Measurements from ENCODE around the gene LDLRAD3. TPM values are rescaled to one million over a fixed set of nuclear protein-coding genes. Genes with fewer than 3 reads are reported as not detected.

The LDLRAD3 gene
- total RNA-seq, 1 experiment from 2014 or later: not detected

DNA sequence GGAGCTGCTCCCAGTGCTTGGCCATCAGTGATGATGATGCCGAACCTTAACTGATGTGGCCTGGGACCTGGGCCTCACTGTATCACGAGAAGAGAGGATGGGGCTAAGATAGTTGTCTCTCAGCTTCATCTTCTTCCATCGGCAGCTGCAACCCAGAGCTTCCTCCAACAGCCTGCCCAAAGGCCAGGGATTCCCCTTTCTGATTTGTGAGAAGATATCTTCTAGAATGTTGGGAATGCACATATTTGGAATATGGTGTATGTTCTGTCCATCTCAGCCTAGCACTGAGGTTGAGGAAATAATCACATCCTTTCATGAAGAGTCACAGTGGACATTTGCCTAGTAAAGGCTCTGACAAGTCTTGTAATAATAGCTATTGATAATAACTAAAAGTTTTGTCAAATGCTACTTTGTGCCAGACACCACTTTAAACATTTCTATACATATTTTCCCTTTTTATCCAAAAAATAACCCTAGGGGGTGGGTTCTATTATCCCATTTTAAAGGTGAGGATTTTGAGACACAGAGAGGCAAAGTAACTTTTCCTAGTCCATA lies 272.3 kb downstream of the LDLRAD3 start:
- no peaks in the 10 kb centered on the region for H3K9me2 ChIP-seq (replicated peaks; ENCODE audit: insufficient read depth, low read length)
- H3K79me2 ChIP-seq (ENCODE audit: low read length): no peaks in the 10 kb centered on the region
- no peak overlapping the region for H3K27ac ChIP-seq (ENCODE audit: low read length)
- H3K4me1 ChIP-seq (ENCODE audit: low read length): no peaks in the 10 kb centered on the region
- H3K36me3 ChIP-seq (ENCODE audit: insufficient read depth, low read length): peaks cover 6% of the 10 kb centered on the region; the same call in 1 of the 2 replicates
- no peak overlapping the region for H3K9ac ChIP-seq (ENCODE audit: low read length)
- no peak overlapping the region for H3K4me3 ChIP-seq (ENCODE audit: low read length)
- H2AFZ ChIP-seq (ENCODE audit: low read length): no peak overlapping the region
- peaks cover 10% of the 10 kb centered on the region for H3K9me3 ChIP-seq (ENCODE audit: low read length)
- 0 out of 2 replicates have a peak, but pooled peaks cover 7% of the 10 kb centered on the region for H3K27me3 ChIP-seq (ENCODE audit: low read length)
- H4K20me1 ChIP-seq (ENCODE audit: insufficient read depth, low read depth, low read length): no peaks in the 10 kb centered on the region
- DNase-seq: no peak
- H3K4me2 ChIP-seq (ENCODE audit: low read depth, low read length, poor library complexity, severe bottlenecking): no peak overlapping the region

DNA sequence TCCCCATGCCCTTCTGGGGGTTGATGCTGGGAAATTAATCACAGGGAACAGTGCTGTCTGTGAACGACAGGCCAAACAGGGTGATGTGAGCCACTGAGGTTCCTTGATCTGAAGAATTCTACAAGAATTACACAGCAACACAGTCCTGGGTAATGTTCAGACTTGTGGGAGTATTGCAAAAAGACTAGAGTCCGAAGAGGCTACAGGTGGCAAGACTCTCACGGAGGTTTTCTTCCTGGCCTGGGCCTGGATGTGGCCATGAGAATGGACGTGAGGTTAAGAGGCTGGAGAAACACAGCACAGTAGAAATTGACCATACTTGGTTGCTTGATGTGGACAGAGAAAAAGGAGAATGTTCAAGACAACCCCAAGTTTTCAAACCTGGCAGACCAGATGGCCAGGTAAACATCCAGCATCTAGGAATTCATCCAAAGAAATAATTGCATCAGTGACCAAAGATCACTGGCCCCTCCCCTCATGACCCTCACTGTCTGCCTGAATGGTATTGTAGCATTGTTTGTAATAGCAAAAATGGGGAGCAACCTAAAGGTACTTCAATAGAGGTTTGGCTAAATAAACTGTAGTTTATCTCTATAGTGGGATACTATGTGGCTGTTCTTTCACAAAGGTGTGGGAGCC lies 274.5 kb downstream of the LDLRAD3 start:
- H2AFZ ChIP-seq (ENCODE audit: low read length): no peak overlapping the region
- no peak for DNase-seq
- peaks cover 10% of the 10 kb centered on the region for H3K9me3 ChIP-seq (ENCODE audit: low read length)
- H3K27me3 ChIP-seq (ENCODE audit: low read length): 0 out of 2 replicates have a peak, but pooled peaks cover 7% of the 10 kb centered on the region
- peaks cover 3% of the 10 kb centered on the region; the same call in 1 of the 2 replicates for H3K4me1 ChIP-seq (ENCODE audit: low read length)
- H3K4me3 ChIP-seq (ENCODE audit: low read length): no peak overlapping the region
- no peak overlapping the region for H3K4me2 ChIP-seq (ENCODE audit: low read depth, low read length, poor library complexity, severe bottlenecking)
- no peaks in the 10 kb centered on the region for H4K20me1 ChIP-seq (ENCODE audit: insufficient read depth, low read depth, low read length)
- peaks cover 6% of the 10 kb centered on the region; the same call in 1 of the 2 replicates for H3K36me3 ChIP-seq (ENCODE audit: insufficient read depth, low read length)
- H3K79me2 ChIP-seq (ENCODE audit: low read length): no peaks in the 10 kb centered on the region
- H3K9ac ChIP-seq (ENCODE audit: low read length): no peak overlapping the region
- no peaks in the 10 kb centered on the region for H3K9me2 ChIP-seq (replicated peaks; ENCODE audit: insufficient read depth, low read length)
- no peak overlapping the region for H3K27ac ChIP-seq (ENCODE audit: low read length)

DNA sequence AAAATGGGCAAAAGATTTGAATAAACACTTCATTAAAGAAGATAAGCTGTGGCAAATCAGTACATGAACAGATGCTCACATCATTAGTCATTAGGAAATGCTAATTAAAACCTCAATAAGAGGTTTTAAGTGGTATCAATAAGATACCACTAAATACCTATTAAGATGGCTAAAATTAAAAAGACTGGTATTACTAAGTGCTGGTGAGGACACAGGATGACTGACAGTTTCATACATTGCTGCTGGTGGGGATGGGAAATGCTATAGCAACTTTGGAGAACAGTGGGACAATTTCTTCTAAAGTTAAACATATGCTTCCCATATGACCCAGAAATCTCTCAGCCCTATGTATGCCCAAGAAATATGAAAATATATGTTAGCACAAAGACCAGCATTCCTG lies 276.1 kb downstream of the LDLRAD3 start:
- H3K4me1 ChIP-seq (ENCODE audit: low read length): peaks cover 3% of the 10 kb centered on the region; the same call in 1 of the 2 replicates
- peaks cover 10% of the 10 kb centered on the region for H3K9me3 ChIP-seq (ENCODE audit: low read length)
- H3K27ac ChIP-seq (ENCODE audit: low read length): no peak overlapping the region
- no peaks in the 10 kb centered on the region for H4K20me1 ChIP-seq (ENCODE audit: insufficient read depth, low read depth, low read length)
- no peak overlapping the region for H3K4me3 ChIP-seq (ENCODE audit: low read length)
- no peaks in the 10 kb centered on the region for H3K79me2 ChIP-seq (ENCODE audit: low read length)
- H3K9ac ChIP-seq (ENCODE audit: low read length): no peak overlapping the region
- no peak for DNase-seq
- H3K4me2 ChIP-seq (ENCODE audit: low read depth, low read length, poor library complexity, severe bottlenecking): no peak overlapping the region
- H2AFZ ChIP-seq (ENCODE audit: low read length): no peak overlapping the region
- peaks cover 6% of the 10 kb centered on the region; the same call in 1 of the 2 replicates for H3K36me3 ChIP-seq (ENCODE audit: insufficient read depth, low read length)
- 0 out of 2 replicates have a peak, but pooled peaks cover 7% of the 10 kb centered on the region for H3K27me3 ChIP-seq (ENCODE audit: low read length)
- H3K9me2 ChIP-seq (replicated peaks; ENCODE audit: insufficient read depth, low read length): no peaks in the 10 kb centered on the region

- Histone ChIP-seq H3K9me2 (replicated peaks; ENCODE audit: insufficient read depth, low read length) (no peaks in the 10 kb centered on the region), H4K20me1 (ENCODE audit: insufficient read depth, low read depth, low read length) (no peaks in the 10 kb centered on the region), H3K4me2 (ENCODE audit: low read depth, low read length, poor library complexity, severe bottlenecking) (no peak overlapping the region), H2AFZ (ENCODE audit: low read length) (no peak overlapping the region), H3K27ac (ENCODE audit: low read length) (no peak overlapping the region), H3K36me3 (ENCODE audit: insufficient read depth, low read length) (peaks cover 6% of the 10 kb centered on the region; the same call in 1 of the 2 replicates), H3K4me3 (ENCODE audit: low read length) (no peak overlapping the region), H3K27me3 (ENCODE audit: low read length) (0 out of 2 replicates have a peak, but pooled peaks cover 7% of the 10 kb centered on the region), H3K4me1 (ENCODE audit: low read length) (peaks cover 3% of the 10 kb centered on the region; the same call in 1 of the 2 replicates), H3K79me2 (ENCODE audit: low read length) (no peaks in the 10 kb centered on the region), H3K9ac (ENCODE audit: low read length) (no peak overlapping the region), H3K9me3 (ENCODE audit: low read length) (peaks cover 10% of the 10 kb centered on the region)
- no peak for DNase-seq
These were observed 279.2 kb downstream of the LDLRAD3 start for GRCh38 chr11:36222831-36223635.

GRCh38 chr11:36224209-36224882 lies 280.5 kb downstream of the LDLRAD3 start:
- H3K4me3 ChIP-seq (ENCODE audit: low read length): no peak overlapping the region
- H3K27ac ChIP-seq (ENCODE audit: low read length): no peak overlapping the region
- 0 out of 2 replicates have a peak overlapping the region, but pooled peaks have one; percentile 54 for H2AFZ ChIP-seq (ENCODE audit: low read length)
- peaks cover 10% of the 10 kb centered on the region for H3K9me3 ChIP-seq (ENCODE audit: low read length)
- H3K79me2 ChIP-seq (ENCODE audit: low read length): no peaks in the 10 kb centered on the region
- no peak overlapping the region for H3K4me2 ChIP-seq (ENCODE audit: low read depth, low read length, poor library complexity, severe bottlenecking)
- peaks cover 6% of the 10 kb centered on the region; the same call in 1 of the 2 replicates for H3K36me3 ChIP-seq (ENCODE audit: insufficient read depth, low read length)
- H3K9ac ChIP-seq (ENCODE audit: low read length): no peak overlapping the region
- no peaks in the 10 kb centered on the region for H3K9me2 ChIP-seq (replicated peaks; ENCODE audit: insufficient read depth, low read length)
- no peak for DNase-seq
- 0 out of 2 replicates have a peak, but pooled peaks cover 7% of the 10 kb centered on the region for H3K27me3 ChIP-seq (ENCODE audit: low read length)
- H3K4me1 ChIP-seq (ENCODE audit: low read length): peaks cover 3% of the 10 kb centered on the region; the same call in 1 of the 2 replicates
- no peaks in the 10 kb centered on the region for H4K20me1 ChIP-seq (ENCODE audit: insufficient read depth, low read depth, low read length)

DNA sequence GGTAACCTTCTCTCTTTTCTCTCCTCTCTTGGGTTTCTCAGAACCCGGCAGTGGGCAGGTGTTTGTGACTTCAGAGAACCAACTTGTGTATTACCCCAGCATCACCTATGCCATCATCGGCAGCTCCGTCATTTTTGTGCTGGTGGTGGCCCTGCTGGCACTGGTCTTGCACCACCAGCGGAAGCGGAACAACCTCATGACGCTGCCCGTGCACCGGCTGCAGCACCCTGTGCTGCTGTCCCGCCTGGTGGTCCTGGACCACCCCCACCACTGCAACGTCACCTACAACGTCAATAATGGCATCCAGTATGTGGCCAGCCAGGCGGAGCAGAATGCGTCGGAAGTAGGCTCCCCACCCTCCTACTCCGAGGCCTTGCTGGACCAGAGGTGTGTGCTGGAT lies 283.2 kb downstream of the LDLRAD3 start:
- no peaks in the 10 kb centered on the region for H3K9me2 ChIP-seq (replicated peaks; ENCODE audit: insufficient read depth, low read length)
- H4K20me1 ChIP-seq (ENCODE audit: insufficient read depth, low read depth, low read length): no peaks in the 10 kb centered on the region
- H3K9me3 ChIP-seq (ENCODE audit: low read length): no peaks in the 10 kb centered on the region
- no peak overlapping the region for H3K4me3 ChIP-seq (ENCODE audit: low read length)
- H2AFZ ChIP-seq (ENCODE audit: low read length): no peak overlapping the region
- no peak for DNase-seq
- no peak overlapping the region for H3K9ac ChIP-seq (ENCODE audit: low read length)
- H3K36me3 ChIP-seq (ENCODE audit: insufficient read depth, low read length): no peaks in the 10 kb centered on the region
- H3K27ac ChIP-seq (ENCODE audit: low read length): no peak overlapping the region
- H3K4me2 ChIP-seq (ENCODE audit: low read depth, low read length, poor library complexity, severe bottlenecking): no peak overlapping the region
- H3K79me2 ChIP-seq (ENCODE audit: low read length): no peaks in the 10 kb centered on the region
- no peaks in the 10 kb centered on the region for H3K27me3 ChIP-seq (ENCODE audit: low read length)
- peaks cover 3% of the 10 kb centered on the region; the same call in 1 of the 2 replicates for H3K4me1 ChIP-seq (ENCODE audit: low read length)

DNA sequence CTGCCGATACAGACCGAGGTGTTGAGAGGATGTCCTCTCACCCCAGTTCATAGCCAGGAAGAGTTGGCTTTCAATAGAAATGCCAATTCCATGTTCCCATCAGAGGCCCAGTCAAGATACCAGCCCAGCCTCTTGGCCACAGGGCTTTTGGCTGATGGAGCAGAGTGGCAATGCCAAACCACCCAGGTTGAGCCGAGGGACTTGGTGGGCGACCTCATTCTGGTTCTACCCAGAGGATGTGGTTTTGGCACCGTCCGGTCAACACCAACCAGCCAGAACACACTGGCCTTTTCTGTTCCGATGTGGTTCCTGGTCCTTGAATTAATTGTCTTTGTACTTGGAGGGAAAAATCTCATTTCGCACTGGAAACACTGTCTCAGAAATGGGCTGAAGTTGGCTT lies 284.8 kb downstream of the LDLRAD3 start:
- no peaks in the 10 kb centered on the region for H4K20me1 ChIP-seq (ENCODE audit: insufficient read depth, low read depth, low read length)
- no peaks in the 10 kb centered on the region for H3K79me2 ChIP-seq (ENCODE audit: low read length)
- no peaks in the 10 kb centered on the region for H3K9me2 ChIP-seq (replicated peaks; ENCODE audit: insufficient read depth, low read length)
- H3K4me3 ChIP-seq (ENCODE audit: low read length): no peak overlapping the region
- no peak overlapping the region for H2AFZ ChIP-seq (ENCODE audit: low read length)
- no peaks in the 10 kb centered on the region for H3K27me3 ChIP-seq (ENCODE audit: low read length)
- no peaks in the 10 kb centered on the region for H3K9me3 ChIP-seq (ENCODE audit: low read length)
- H3K27ac ChIP-seq (ENCODE audit: low read length): no peak overlapping the region
- no peak for DNase-seq
- H3K36me3 ChIP-seq (ENCODE audit: insufficient read depth, low read length): no peaks in the 10 kb centered on the region
- no peak overlapping the region for H3K4me2 ChIP-seq (ENCODE audit: low read depth, low read length, poor library complexity, severe bottlenecking)
- no peaks in the 10 kb centered on the region for H3K4me1 ChIP-seq (ENCODE audit: low read length)
- H3K9ac ChIP-seq (ENCODE audit: low read length): no peak overlapping the region

Data from Karpas-422 (cell line).